Ectodermal cell (in vitro differentiated cells): ENCODE results near the gene PRKCQ.

Source experiments
- H3K27ac ChIP-seq: 2 replicates; pipeline ENCODE4 v1.7.0; 2013; ENCODE audit warnings: mild to moderate bottlenecking, low read depth, low read length; ENCODE audit not compliant: insufficient read depth, poor library complexity, severe bottlenecking
- H3K27me3 ChIP-seq: 2 replicates; pipeline ENCODE4 v1.7.0; 2013; ENCODE audit warnings: mild to moderate bottlenecking, low read length; ENCODE audit not compliant: insufficient read depth, control insufficient read depth, poor library complexity, severe bottlenecking
- H3K36me3 ChIP-seq: one replicate; pipeline ENCODE4 v1.7.0; 2013; ENCODE audit warnings: low read length; ENCODE audit not compliant: control insufficient read depth, insufficient read depth
- H3K4me1 ChIP-seq: one replicate; pipeline ENCODE4 v1.7.0; 2013; ENCODE audit warnings: low read length; ENCODE audit not compliant: control insufficient read depth, insufficient read depth
- H3K4me3 ChIP-seq: 2 replicates; pipeline ENCODE4 v1.7.0; 2013; ENCODE audit warnings: low read depth, low read length, control low read depth; ENCODE audit not compliant: insufficient read depth
- H3K9me3 ChIP-seq: 2 replicates; pipeline ENCODE4 v1.7.0; 2013; ENCODE audit warnings: mild to moderate bottlenecking, low read length, moderate library complexity; ENCODE audit not compliant: control insufficient read depth
- WGBS, 2 experiments: methylation state at CpG; one replicate each; pipeline ENCODE4 v1.1.7; 2013; ENCODE audit warnings: missing lambda C conversion rate in 2 of 2; 5-methylcytosine and 5-hydroxymethylcytosine counted together

The PRKCQ gene

DNA sequence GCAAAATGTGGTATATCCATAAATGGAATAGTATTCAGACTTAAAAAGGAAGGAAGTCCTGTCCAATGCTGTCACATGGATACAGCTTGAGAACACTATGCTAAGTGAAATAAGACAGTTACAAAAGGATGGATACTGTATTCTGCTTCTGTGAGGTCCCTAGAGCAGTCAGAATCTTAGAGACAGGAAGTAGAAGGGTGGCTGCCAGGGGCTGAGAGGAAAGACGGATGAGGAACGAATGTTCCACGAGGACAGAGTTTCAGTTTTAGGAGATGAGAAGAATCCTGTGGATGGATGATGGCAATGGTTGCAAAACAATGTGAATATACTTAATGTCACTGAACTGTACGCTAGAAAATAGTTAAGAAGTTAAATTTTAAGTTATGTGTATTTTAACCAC lies 3.8 kb downstream of the PRKCQ start:
- H3K9me3 ChIP-seq, result no peaks in the 10 kb centered on the region
- H3K4me3 ChIP-seq, result no peak overlapping the region
- H3K27me3 ChIP-seq, result peaks cover 30% of the 10 kb centered on the region
- no peak overlapping the region for H3K27ac ChIP-seq
- no peaks in the 10 kb centered on the region for H3K36me3 ChIP-seq
- H3K4me1 ChIP-seq, result peaks cover 13% of the 10 kb centered on the region
- WGBS, 2 experiments, result 93 to 94% methylated on average over 4 of the region's 4 CpGs

DNA sequence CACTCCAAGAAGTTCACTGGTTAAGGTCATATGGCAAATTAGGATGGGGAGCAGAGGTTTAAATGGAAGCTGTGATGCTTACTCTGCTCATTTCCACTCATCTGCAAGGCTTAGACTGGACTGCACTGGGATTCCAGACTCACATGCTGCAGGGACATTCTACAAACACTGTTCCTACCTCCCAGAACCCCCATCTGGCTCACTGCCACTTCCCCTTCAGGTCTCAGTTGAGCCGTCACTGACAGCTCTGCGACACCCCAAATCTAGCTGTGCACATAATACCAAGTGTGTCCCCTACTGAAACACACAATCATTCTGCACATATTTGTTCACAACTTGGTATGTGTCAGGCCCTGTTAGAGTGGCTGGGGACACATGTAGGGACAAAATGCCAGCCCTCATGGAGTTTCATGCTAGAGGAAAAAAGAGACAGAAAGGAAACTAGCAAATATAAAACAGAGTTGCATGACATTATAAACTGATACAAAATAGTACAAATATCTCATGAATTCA lies 5.4 kb downstream of the PRKCQ start:
- H3K4me3 ChIP-seq, result no peak overlapping the region
- no peak overlapping the region for H3K27ac ChIP-seq
- no peaks in the 10 kb centered on the region for H3K36me3 ChIP-seq

DNA sequence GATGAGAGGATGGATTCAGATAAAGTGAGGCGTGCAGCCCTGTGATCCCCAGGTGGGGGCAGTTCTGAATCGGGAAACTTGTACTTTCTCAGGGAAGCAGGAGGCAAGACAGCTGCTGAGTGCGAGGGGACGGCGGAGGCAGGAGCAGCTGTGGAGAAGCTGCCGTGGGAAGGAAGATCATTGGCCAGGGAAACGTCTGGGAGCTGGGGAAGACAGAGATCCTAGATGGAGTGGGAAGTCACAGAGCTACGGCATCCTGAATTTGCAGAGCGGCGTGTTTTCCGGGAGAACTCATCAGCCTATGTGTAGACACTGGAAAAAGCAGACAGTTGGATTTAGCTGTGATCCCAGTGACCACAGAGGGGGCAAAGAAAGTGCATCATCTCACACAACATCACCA lies 9.2 kb downstream of the PRKCQ start:
- H3K27ac ChIP-seq, result no peak overlapping the region
- H3K9me3 ChIP-seq, result no peaks in the 10 kb centered on the region
- no peaks in the 10 kb centered on the region for H3K36me3 ChIP-seq
- 89 to 90% methylated on average over 11 of the region's 11 CpGs for WGBS, 2 experiments
- peaks cover 3% of the 10 kb centered on the region for H3K27me3 ChIP-seq
- H3K4me3 ChIP-seq, result no peak overlapping the region
- H3K4me1 ChIP-seq, result no peaks in the 10 kb centered on the region

More for the DNA sequence above, 5.4 kb downstream of the PRKCQ start:
- WGBS, 2 experiments, result 95% methylated on average over 2 of the region's 2 CpGs
- Histone ChIP-seq H3K9me3 (no peaks in the 10 kb centered on the region), H3K27me3 (peaks cover 23% of the 10 kb centered on the region), H3K4me1 (peaks cover 13% of the 10 kb centered on the region)

DNA sequence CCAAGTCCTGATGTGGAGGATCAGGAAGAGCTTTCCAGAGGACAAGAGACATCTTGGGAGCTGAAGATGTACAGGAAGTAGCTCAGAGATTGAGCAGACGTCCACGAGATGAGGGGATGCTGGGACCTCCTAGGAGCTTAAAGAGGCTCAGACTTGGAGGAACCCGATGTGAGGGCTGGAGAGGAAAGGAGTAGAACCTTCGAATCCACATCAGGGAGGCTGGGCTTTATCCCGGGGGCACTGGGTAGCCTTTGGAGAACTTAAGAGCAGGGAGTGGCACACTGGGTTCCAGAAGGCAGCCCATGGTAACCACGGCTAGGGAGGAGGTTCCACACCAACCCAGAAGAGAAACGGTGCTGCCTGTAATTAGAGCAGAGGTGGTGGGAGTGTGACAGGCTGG lies 10.8 kb downstream of the PRKCQ start:
- Histone ChIP-seq H3K9me3 (no peaks in the 10 kb centered on the region), H3K4me3 (no peak overlapping the region), H3K27ac (no peak overlapping the region), H3K4me1 (peaks cover 5% of the 10 kb centered on the region), H3K36me3 (no peaks in the 10 kb centered on the region), H3K27me3 (peaks cover 3% of the 10 kb centered on the region)
- 92 to 95% methylated on average over 7 of the region's 7 CpGs for WGBS, 2 experiments

DNA sequence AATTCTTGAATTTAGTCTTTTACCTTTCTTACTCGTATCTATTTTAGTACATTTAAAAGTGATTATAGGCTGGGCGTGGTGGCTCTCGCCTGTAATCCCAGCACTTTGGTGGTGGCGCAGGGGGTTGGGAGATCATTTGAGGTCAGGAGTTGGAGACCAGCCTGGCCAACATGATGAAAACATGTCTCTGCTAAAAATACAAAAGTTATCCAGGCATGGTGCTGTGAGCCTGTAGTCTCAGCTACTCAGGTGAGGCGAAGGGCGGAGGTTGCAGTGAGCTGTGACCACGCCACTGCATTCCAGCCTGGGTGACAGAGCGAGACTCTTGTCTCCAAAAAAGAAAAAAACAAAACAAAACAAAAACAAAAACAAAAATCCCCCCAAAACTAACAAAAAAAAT lies 12.2 kb downstream of the PRKCQ start:
- H3K9me3 ChIP-seq, result no peaks in the 10 kb centered on the region
- H3K4me3 ChIP-seq, result no peak overlapping the region

DNA sequence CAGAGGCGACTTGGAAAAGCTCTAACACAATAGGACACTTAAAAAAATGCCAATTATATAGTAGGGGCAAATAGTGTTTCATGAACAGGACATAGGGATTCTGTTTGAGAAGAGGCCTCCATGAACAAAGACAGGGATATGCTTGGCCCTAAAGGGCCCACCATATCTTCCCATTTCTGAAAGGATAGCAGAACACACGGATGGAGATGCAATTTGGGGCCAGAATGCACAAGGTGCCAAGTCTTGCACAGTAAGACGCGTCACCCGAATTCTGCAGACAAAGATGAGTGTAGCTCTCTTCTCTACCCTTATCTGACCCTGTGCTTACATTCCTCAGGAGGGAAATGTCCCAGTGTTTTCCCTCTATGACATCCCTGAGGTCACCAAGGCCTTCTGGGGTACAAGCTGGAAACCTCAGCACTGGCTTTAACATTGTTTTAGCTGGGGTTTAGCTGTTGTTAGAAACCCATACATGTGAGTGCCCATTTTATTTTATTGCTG lies 12.8 kb downstream of the PRKCQ start:
- Histone ChIP-seq H3K9me3 (no peaks in the 10 kb centered on the region), H3K27me3 (peaks cover 3% of the 10 kb centered on the region)
- WGBS, 2 experiments, result 88 to 97% methylated on average over 5 of the region's 5 CpGs

More for the DNA sequence above, 12.2 kb downstream of the PRKCQ start:
- no peaks in the 10 kb centered on the region for H3K36me3 ChIP-seq
- no peak overlapping the region for H3K27ac ChIP-seq
- H3K27me3 ChIP-seq, result peaks cover 3% of the 10 kb centered on the region
- 94 to 97% methylated on average over 7 to 8 of the region's 8 CpGs for WGBS, 2 experiments
- peaks cover 16% of the 10 kb centered on the region for H3K4me1 ChIP-seq

DNA sequence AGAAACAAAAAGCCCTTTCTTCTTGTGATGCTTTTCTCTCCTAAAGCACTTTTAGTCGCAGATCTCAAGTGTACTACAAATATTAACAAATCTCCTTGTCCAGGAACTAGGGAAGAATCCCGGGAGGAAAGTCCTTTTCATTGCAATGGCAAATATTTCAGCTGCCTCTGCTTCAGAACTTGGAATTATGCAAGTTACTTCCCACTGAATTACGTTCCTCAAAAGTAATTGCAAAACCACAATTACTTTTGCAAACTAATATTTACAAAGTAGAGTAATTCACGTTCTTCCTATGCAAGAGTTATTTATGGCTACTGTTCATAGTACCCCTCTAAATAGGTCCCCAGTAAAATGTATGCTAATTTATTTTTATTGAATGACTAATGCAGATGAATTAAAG lies 14.5 kb downstream of the PRKCQ start:
- H3K36me3 ChIP-seq, result no peaks in the 10 kb centered on the region
- peaks cover 3% of the 10 kb centered on the region for H3K27me3 ChIP-seq
- 91 to 93% methylated on average over 3 to 4 of the region's 4 CpGs for WGBS, 2 experiments
- H3K9me3 ChIP-seq, result no peaks in the 10 kb centered on the region
- no peak overlapping the region for H3K4me3 ChIP-seq
- H3K4me1 ChIP-seq, result peaks cover 17% of the 10 kb centered on the region
- H3K27ac ChIP-seq, result no peak overlapping the region

More for the DNA sequence above, 12.8 kb downstream of the PRKCQ start:
- H3K4me1 ChIP-seq, result peaks cover 17% of the 10 kb centered on the region
- no peak overlapping the region for H3K27ac ChIP-seq
- no peak overlapping the region for H3K4me3 ChIP-seq
- H3K36me3 ChIP-seq, result no peaks in the 10 kb centered on the region

DNA sequence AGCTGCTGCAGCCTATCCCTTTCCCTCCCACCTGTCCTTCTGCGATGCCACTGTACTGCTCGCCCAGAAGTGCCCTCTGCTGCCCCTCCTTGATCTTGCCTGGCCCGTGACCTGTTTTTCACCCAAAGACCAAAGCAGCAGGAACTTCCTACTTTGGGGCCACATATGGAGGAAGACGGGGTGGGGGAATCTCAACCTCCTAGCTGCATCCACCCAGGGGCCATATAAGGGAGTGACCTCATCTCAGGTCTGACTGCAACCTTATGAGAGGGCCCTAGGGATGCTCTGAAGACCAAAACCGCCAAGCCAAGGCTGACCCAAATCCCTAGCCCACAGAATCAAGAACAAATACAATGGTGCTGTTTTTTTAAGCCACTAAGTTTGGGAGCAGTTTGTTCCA lies 15.7 kb downstream of the PRKCQ start:
- H3K4me3 ChIP-seq, result no peak overlapping the region
- 75 to 76% methylated on average over 5 of the region's 5 CpGs for WGBS, 2 experiments

DNA sequence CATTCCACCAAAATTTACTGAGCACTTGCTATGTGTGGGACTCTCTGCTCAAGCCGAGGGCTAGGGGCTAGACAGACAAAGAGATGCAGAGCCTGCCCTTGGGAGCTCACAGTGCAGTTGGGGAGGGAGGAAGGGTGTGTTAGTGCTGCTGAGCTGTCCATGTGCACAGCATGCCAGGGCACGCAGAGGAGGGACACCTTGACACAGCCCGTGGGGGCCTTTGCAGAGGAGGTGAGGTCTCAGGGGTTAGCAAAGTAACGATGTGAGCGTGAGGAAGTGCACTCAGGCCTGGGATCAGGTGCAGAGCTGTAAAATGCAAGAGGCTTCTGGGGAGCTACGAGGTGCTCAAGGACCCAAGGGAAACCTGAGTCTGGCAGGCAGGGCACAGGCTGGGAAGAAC lies 16.3 kb downstream of the PRKCQ start:
- H3K4me3 ChIP-seq, result no peak overlapping the region
- peaks cover 3% of the 10 kb centered on the region for H3K27me3 ChIP-seq
- peaks cover 17% of the 10 kb centered on the region for H3K4me1 ChIP-seq
- WGBS, 2 experiments, result 88 to 91% methylated on average over 6 of the region's 6 CpGs
- no peaks in the 10 kb centered on the region for H3K9me3 ChIP-seq
- H3K36me3 ChIP-seq, result no peaks in the 10 kb centered on the region
- H3K27ac ChIP-seq, result no peak overlapping the region

More for the DNA sequence above, 15.7 kb downstream of the PRKCQ start:
- peaks cover 3% of the 10 kb centered on the region for H3K27me3 ChIP-seq
- H3K4me1 ChIP-seq, result peaks cover 17% of the 10 kb centered on the region
- no peaks in the 10 kb centered on the region for H3K9me3 ChIP-seq
- H3K36me3 ChIP-seq, result no peaks in the 10 kb centered on the region
- no peak overlapping the region for H3K27ac ChIP-seq

DNA sequence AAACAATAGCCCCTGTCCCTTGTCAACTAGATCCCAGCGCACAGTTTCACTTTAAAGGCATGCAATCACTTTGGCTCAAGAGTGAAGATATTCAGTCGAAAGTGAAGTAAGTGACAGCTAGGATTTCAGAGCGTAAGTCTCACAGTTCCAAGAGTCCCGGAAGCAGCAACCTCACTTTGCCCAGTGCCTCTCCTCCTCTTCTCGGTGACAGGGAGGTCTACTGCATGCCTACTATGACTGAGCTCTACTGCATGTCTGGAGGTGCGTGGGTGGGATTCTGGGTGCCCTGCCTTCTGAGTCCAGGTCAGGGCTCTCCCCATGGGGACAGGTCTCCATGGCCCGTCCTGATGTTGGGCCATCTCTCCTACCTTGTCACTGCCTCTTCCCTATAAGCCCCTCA lies 17.0 kb downstream of the PRKCQ start:
- Histone ChIP-seq H3K27ac (no peak overlapping the region), H3K27me3 (peaks cover 3% of the 10 kb centered on the region), H3K9me3 (no peaks in the 10 kb centered on the region), H3K4me1 (peaks cover 17% of the 10 kb centered on the region), H3K4me3 (no peak overlapping the region), H3K36me3 (no peaks in the 10 kb centered on the region)
- WGBS, 2 experiments, result 82 to 88% methylated on average over 7 of the region's 7 CpGs

DNA sequence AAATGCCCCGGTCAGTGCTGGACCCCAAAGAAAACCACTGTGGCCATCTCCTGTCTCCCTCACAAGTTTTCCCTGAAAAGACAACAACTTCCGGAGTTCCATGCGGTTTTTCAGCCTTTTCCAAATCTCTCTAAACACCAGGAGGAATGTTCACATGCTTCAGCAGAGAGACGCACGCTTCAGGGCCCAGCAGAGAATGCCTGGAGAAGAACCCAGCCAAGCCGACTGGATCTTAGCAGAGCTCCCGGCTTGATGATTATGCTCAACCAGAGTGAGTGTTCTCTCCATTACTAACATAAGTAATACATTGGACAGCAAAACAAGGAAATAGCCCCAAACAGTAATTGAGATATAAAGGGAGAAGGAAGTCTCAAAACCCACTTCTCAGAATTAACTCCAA lies 17.9 kb downstream of the PRKCQ start:
- H3K36me3 ChIP-seq, result no peaks in the 10 kb centered on the region
- no peak overlapping the region for H3K4me3 ChIP-seq
- no peaks in the 10 kb centered on the region for H3K9me3 ChIP-seq
- no peak overlapping the region for H3K27ac ChIP-seq
- WGBS, 2 experiments, result 93 to 95% methylated on average over 7 of the region's 7 CpGs
- peaks cover 3% of the 10 kb centered on the region for H3K27me3 ChIP-seq
- peaks cover 17% of the 10 kb centered on the region for H3K4me1 ChIP-seq
